GM19351 (cell line): ENCODE measurements around the gene KLHL30.
"Not testable (repeated sequence)": the region's sequence is repeated elsewhere in the genome, so short reads cannot be mapped to it uniquely, and the experiment has no call there.

Experiments
- ATAC-seq: cut with Tn5 transposase; IDR thresholded peaks from one replicate; pipeline ENCODE4 v1.9.1; 2021; ENCODE audit warnings: mild to moderate bottlenecking, moderate library complexity; ENCODE audit not compliant: unreplicated experiment

KLHL30 gene

GRCh38 chr2:238101891-238102841, 36.3 kb upstream of the KLHL30 start:
- no peak for ATAC-seq

GRCh38 chr2:238102865-238103264, 35.6 kb upstream of the KLHL30 start:
- ATAC-seq, result no peak

- no peak for ATAC-seq
Observed at GRCh38 chr2:238103465-238104225, 34.8 kb upstream of the KLHL30 start.

GRCh38 chr2:238104226-238104690, 34.2 kb upstream of the KLHL30 start:
- ATAC-seq, result no peak

- ATAC-seq, result no peak
Observed at GRCh38 chr2:238104691-238105371, 33.6 kb upstream of the KLHL30 start.

- ATAC-seq, result no peak
Observed at GRCh38 chr2:238105506-238106338, 32.7 kb upstream of the KLHL30 start.

GRCh38 chr2:238106339-238106697, 32.1 kb upstream of the KLHL30 start:
- no peak for ATAC-seq

GRCh38 chr2:238106698-238107524, 31.6 kb upstream of the KLHL30 start:
- peak; percentile 24 for ATAC-seq

GRCh38 chr2:238107525-238108422, 30.7 kb upstream of the KLHL30 start:
- peak; percentile 83 for ATAC-seq

GRCh38 chr2:238108423-238109183, 29.9 kb upstream of the KLHL30 start:
- ATAC-seq, result peak; percentile 46

- ATAC-seq, result no peak
Observed at GRCh38 chr2:238113611-238114010, 24.9 kb upstream of the KLHL30 start.

- ATAC-seq, result no peak
Observed at GRCh38 chr2:238114331-238114841, 24.1 kb upstream of the KLHL30 start.

- no peak for ATAC-seq
Observed at GRCh38 chr2:238114851-238115660, 23.4 kb upstream of the KLHL30 start.

GRCh38 chr2:238115709-238116108, 22.8 kb upstream of the KLHL30 start:
- ATAC-seq, result not testable (repeated sequence)

GRCh38 chr2:238116298-238117198, 21.9 kb upstream of the KLHL30 start:
- no peak for ATAC-seq
